ENCODE results near the gene ZNF367.

GRCh38 chr9:96441798-96442445 lies 23.8 kb upstream of the ZNF367 start:
- TF ChIP-seq RAD21 (conservative IDR thresholded peaks at IDR 0.05) (no peak), EP300 (conservative IDR thresholded peaks at IDR 0.05; ENCODE audit: poor library complexity, severe bottlenecking) (no peak), CTCF (IDR thresholded peaks at IDR 0.05; ENCODE audit: poor library complexity, severe bottlenecking) (no peak), POLR2AphosphoS5 (IDR thresholded peaks at IDR 0.05) (no peak), EZH2 (IDR thresholded peaks at IDR 0.05; ENCODE audit: borderline replicate concordance, insufficient read depth, low read length, poor library complexity, severe bottlenecking) (no peak), REST (IDR thresholded peaks at IDR 0.05; ENCODE audit: borderline replicate concordance) (no peak), MXI1 (conservative IDR thresholded peaks at IDR 0.05; ENCODE audit: poor library complexity, severe bottlenecking) (no peak), SMC3 (conservative IDR thresholded peaks at IDR 0.05; ENCODE audit: poor library complexity) (no peak)
